ENCODE results near the gene MEIS1.

Gene MEIS1

GRCh38 chr2:66571918-66572317 is 137.0 kb downstream of the MEIS1 start:
- DNase-seq = no peak

GRCh38 chr2:66572391-66572790 is 137.5 kb downstream of the MEIS1 start:
- DNase-seq = no peak

- DNase-seq = no peak
Observed at GRCh38 chr2:66573416-66573815, 138.5 kb downstream of the MEIS1 start.

- DNase-seq = no peak
Observed at GRCh38 chr2:66573821-66574233, 138.9 kb downstream of the MEIS1 start.

GRCh38 chr2:66574701-66575624 is 140.0 kb downstream of the MEIS1 start:
- no peak for DNase-seq

GRCh38 chr2:66575625-66576310 is 140.8 kb downstream of the MEIS1 start:
- DNase-seq = no peak

- no peak for DNase-seq
Observed at GRCh38 chr2:66576311-66576560, 141.3 kb downstream of the MEIS1 start.

- no peak for DNase-seq
Observed at GRCh38 chr2:66576561-66577320, 141.8 kb downstream of the MEIS1 start.

- no peak for DNase-seq
Observed at GRCh38 chr2:66577321-66578053, 142.6 kb downstream of the MEIS1 start.

GRCh38 chr2:66578054-66578686 is 143.2 kb downstream of the MEIS1 start:
- DNase-seq = no peak

- DNase-seq = no peak
Observed at GRCh38 chr2:66578687-66579106, 143.8 kb downstream of the MEIS1 start.

GRCh38 chr2:66579186-66580126 is 144.5 kb downstream of the MEIS1 start:
- DNase-seq = no peak

- no peak for DNase-seq
Observed at GRCh38 chr2:66580166-66581049, 145.5 kb downstream of the MEIS1 start.

GRCh38 chr2:66581339-66582103 is 146.6 kb downstream of the MEIS1 start:
- no peak for DNase-seq

GRCh38 chr2:66582104-66582986 is 147.4 kb downstream of the MEIS1 start:
- DNase-seq = no peak

- DNase-seq = no peak
Observed at GRCh38 chr2:66582987-66583880, 148.3 kb downstream of the MEIS1 start.

GRCh38 chr2:66583881-66584280 is 149.0 kb downstream of the MEIS1 start:
- DNase-seq = no peak

Measured in NK-92 treated with Interleukin-12 subunit alpha and Interleukin-12 subunit beta, amount 100 ng/mL, for 24 hours (cell line).